K562 (cell line): Measurements from ENCODE around the gene NHS. TPM values are rescaled to one million over a fixed set of nuclear protein-coding genes. Genes with fewer than 3 reads are reported as not detected.

Experiments used
- ATAC-seq: fragments of 200-7000 bp; cut with Tn5 transposase; 3 replicates; pipeline ENCODE4 v1.9.1; 2020; ENCODE audit warnings: moderate library complexity
- BruUV-seq: library from RNA; stranded (reverse); fragments of 400-500 nt; replicated peaks from 2 replicates; lab custom pipeline; 2021; lab: Mats Ljungman, UMichigan
- CTCF ChIA-PET: fragments of 300-600 bp; formaldehyde crosslinking; extraction: SDS; loops from one replicate; lab custom pipeline; 2021; ENCODE audit warnings: low intra/inter-chr PET ratio; lab: Yijun Ruan, JAX
- POLR2A ChIA-PET: fragments of 300-600, 350-650 bp; sonication (Branson Sonifier 250); formaldehyde crosslinking; extraction: SDS; loops from one replicate; lab custom pipeline; 2021; ENCODE audit warnings: antibody characterized with exemption, inconsistent platforms; lab: Yijun Ruan, JAX
- DNase-seq, 4 experiments: peaks; one replicate each; pipeline versions ENCODE4 v3.0.0 to v3.0.0-alpha.2; 2011 to 2018; ENCODE audit warnings: low spot score in 3 of 4, mixed read lengths in 3 of 4; ENCODE audit errors: extremely low read depth in 1 of 4
- FAIRE-seq: peaks from 2 replicates; lab custom pipeline; 2011; peaks lifted over from hg19 to GRCh38; lab: Jason Lieb, UNC
- H2AFZ ChIP-seq: 2 replicates; pipeline ENCODE4 v1.6.0; 2011; ENCODE audit warnings: low read depth, low read length, control low read depth, inconsistent platforms
- H3K27ac ChIP-seq: fragments of 200-600 bp; 3 replicates; pipeline ENCODE4 v1.8.0; 2011; ENCODE audit warnings: low read depth, mild to moderate bottlenecking, control low read depth, inconsistent platforms, low read length, moderate library complexity, mixed read lengths; ENCODE audit errors: extremely low read depth
- H3K27me3 ChIP-seq, 2 experiments: fragments of 300-600 bp in 1 of 2; 2 replicates in 1 of 2; 3 replicates in 1 of 2; pipeline versions ENCODE4 v1.6.0 to v1.8.0; 2011; ENCODE audit warnings: inconsistent platforms in 2 of 2, low read length in 2 of 2, mild to moderate bottlenecking in 1 of 2, mixed read lengths in 1 of 2, moderate library complexity in 1 of 2; ENCODE audit not compliant: control insufficient read depth in 2 of 2, insufficient read depth in 2 of 2
- H3K36me3 ChIP-seq: fragments of 300-600 bp; 3 replicates; pipeline ENCODE4 v1.8.0; 2011; ENCODE audit warnings: mild to moderate bottlenecking, low read length, inconsistent platforms; ENCODE audit not compliant: control insufficient read depth, insufficient read depth
- H3K4me1 ChIP-seq, 2 experiments: fragments of 200-600 bp in 1 of 2; replicated peaks in 1 of 2; 2 replicates in 1 of 2; 3 replicates in 1 of 2; pipeline versions ENCODE4 v1.5.1 to v1.8.0; 2011; ENCODE audit warnings: inconsistent platforms in 2 of 2, low read length in 2 of 2, mild to moderate bottlenecking in 1 of 2, mixed read lengths in 1 of 2, moderate library complexity in 1 of 2; ENCODE audit not compliant: control insufficient read depth in 2 of 2, insufficient read depth in 2 of 2
- H3K4me2 ChIP-seq: 2 replicates; pipeline ENCODE4 v1.6.1; 2011; ENCODE audit warnings: low read length, control low read depth, inconsistent platforms, mixed read lengths; ENCODE audit not compliant: insufficient read depth
- H3K4me3 ChIP-seq: fragments of 200-600 bp; sonication (generic), shearing (Covaris generic); 2 replicates; pipeline ENCODE4 v1.5.1; 2016; ENCODE audit warnings: control low read depth, inconsistent platforms
- H3K79me2 ChIP-seq: fragments of 200-600 bp; 3 replicates; pipeline ENCODE4 v1.8.0; 2011; ENCODE audit warnings: low read length, inconsistent platforms; ENCODE audit not compliant: control insufficient read depth, insufficient read depth
- H3K9ac ChIP-seq, 2 experiments: 2 replicates each; pipeline versions ENCODE4 v1.6.0 to v1.6.1; 2011; ENCODE audit warnings: low read depth in 2 of 2, low read length in 2 of 2, control low read depth in 1 of 2, inconsistent platforms in 1 of 2, mild to moderate bottlenecking in 1 of 2, mixed read lengths in 1 of 2; ENCODE audit not compliant: insufficient read depth in 1 of 2
- H3K9me1 ChIP-seq: one replicate; pipeline ENCODE4 v1.6.0; 2011; ENCODE audit warnings: inconsistent platforms, mild to moderate bottlenecking, low read length, moderate library complexity; ENCODE audit not compliant: control insufficient read depth, insufficient read depth
- H3K9me3 ChIP-seq: replicated peaks from 2 replicates; pipeline ENCODE4 v1.5.1; 2011; ENCODE audit warnings: low read depth, low read length, inconsistent platforms; ENCODE audit not compliant: control insufficient read depth, insufficient read depth
- H4K20me1 ChIP-seq: replicated peaks from 2 replicates; pipeline ENCODE4 v1.6.1; 2011; ENCODE audit warnings: low read length, inconsistent platforms, mixed read lengths; ENCODE audit not compliant: control insufficient read depth, insufficient read depth
- C11orf30 ChIP-seq: fragments of 450-650 bp; IDR thresholded peaks from 2 replicates; pipeline ENCODE4 v1.6.1; 2016; ENCODE audit warnings: low read depth, mild to moderate bottlenecking
- CTBP1 ChIP-seq: fragments of 450-650 bp; IDR thresholded peaks from 2 replicates; pipeline ENCODE4 v1.6.1; 2016; ENCODE audit warnings: borderline replicate concordance
- ELF2 ChIP-seq: fragments of 250-450 bp; sonication (Bioruptor Pico); IDR thresholded peaks from 2 replicates; pipeline ENCODE4 v1.5.0; 2021; ENCODE audit warnings: mild to moderate bottlenecking
- SMAD3 ChIP-seq: fragments of 450-650 bp; formaldehyde crosslinking; conservative IDR thresholded peaks from 2 replicates; pipeline ENCODE4 v1.4.0; 2020; ENCODE audit warnings: mild to moderate bottlenecking
- SMC3 ChIP-seq: conservative IDR thresholded peaks from 2 replicates; pipeline ENCODE4 v1.6.1; 2011; ENCODE audit warnings: low read depth, low read length, improper control_type of control experiment; ENCODE audit not compliant: insufficient read depth
- ZNF696 ChIP-seq: fragments of 250-450 bp; sonication (Bioruptor Pico); conservative IDR thresholded peaks from 2 replicates; pipeline ENCODE4 v1.4.0; 2020; ENCODE audit warnings: mild to moderate bottlenecking, moderate library complexity
- ZNF764 ChIP-seq: fragments of 250-450 bp; sonication (Bioruptor Pico); IDR thresholded peaks from 2 replicates; pipeline ENCODE4 v1.4.0; 2020; ENCODE audit warnings: low read depth, mild to moderate bottlenecking, moderate library complexity
- whole genome bisulfite sequencing: fragments of 100-300 bp; shearing (Covaris generic); methylation state at CpG from one replicate; pipeline ENCODE4 v1.1.6; 2016; ENCODE audit warnings: low coverage, mixed read lengths; ENCODE audit not compliant: insufficient coverage; ENCODE audit errors: missing lambda C conversion rate; 5-methylcytosine and 5-hydroxymethylcytosine counted together
- in situ Hi-C: fragments of 300-500 bp; cut with MboI; formaldehyde crosslinking; loops from 4 replicates; pipeline ENCODE4 v1.15.0; 2018; ENCODE audit warnings: inconsistent platforms, mixed read lengths
- intact Hi-C: fragments of 100-400 bp; cut with micrococcal nuclease; formaldehyde crosslinking; loops from 2 replicates; pipeline ENCODE4 v1.14.2; 2022
- polyA plus RNA-seq, 8 experiments: library from polyadenylated mRNA; depleted of rRNA in 4 of 8; stranded (reverse) in 5 of 8; unstranded in 3 of 8; fragments of >200 nt; fragmentation: Nextera tagmentation in 2 of 8; fragmentation: Illumina TruSeq in 1 of 8; extraction: Ambion mirVana in 2 of 8; extraction: Trizol in 1 of 8; gene quantifications; 2 replicates each; pipeline versions ENCODE4 v1.2.1 to v1.2.3, GENCODE V29; 2011 to 2014; ENCODE audit warnings: inconsistent platforms in 1 of 8, missing spikeins in 1 of 8
- total RNA-seq, 7 experiments: library from RNA; depleted of rRNA in 6 of 7; stranded (reverse); fragments of >200 nt in 6 of 7; fragmentation: Illumina TruSeq in 2 of 7; extraction: Trizol in 2 of 7; gene quantifications; 2 replicates each; pipeline versions ENCODE4 v1.2.1 to v1.2.3, GENCODE V29; 2011 to 2021; ENCODE audit warnings: low replicate concordance in 1 of 7
- TF ChIP-seq, protein P1 (sequence below): fragments of 450-650 bp; formaldehyde crosslinking; IDR thresholded peaks from 2 replicates; pipeline ENCODE4 v1.4.0; 2020; ENCODE audit warnings: mild to moderate bottlenecking, moderate library complexity
- TF ChIP-seq, protein P2 (sequence below): IDR thresholded peaks from 3 replicates; pipeline ENCODE4 v1.6.1; 2011; ENCODE audit warnings: borderline replicate concordance, mild to moderate bottlenecking; ENCODE audit not compliant: insufficient read length, insufficient read depth
- TF ChIP-seq, protein P3 (sequence below): fragments of 450-650 bp; formaldehyde crosslinking; IDR thresholded peaks from 2 replicates; pipeline ENCODE4 v1.4.0; 2022; ENCODE audit warnings: mild to moderate bottlenecking, moderate library complexity
- TF ChIP-seq, protein P4 (sequence below): sonication (generic); formaldehyde crosslinking; IDR thresholded peaks from 2 replicates; pipeline ENCODE4 v1.8.1; 2023; ENCODE audit warnings: mild to moderate bottlenecking, missing genetic modification reagents

NHS gene
- total and polyA plus RNA-seq, 9 of the 15 experiments (the other 6 are each of a cell fraction or from before 2014, with no cell fraction given) = 0.02 TPM; not detected in 8

DNA sequence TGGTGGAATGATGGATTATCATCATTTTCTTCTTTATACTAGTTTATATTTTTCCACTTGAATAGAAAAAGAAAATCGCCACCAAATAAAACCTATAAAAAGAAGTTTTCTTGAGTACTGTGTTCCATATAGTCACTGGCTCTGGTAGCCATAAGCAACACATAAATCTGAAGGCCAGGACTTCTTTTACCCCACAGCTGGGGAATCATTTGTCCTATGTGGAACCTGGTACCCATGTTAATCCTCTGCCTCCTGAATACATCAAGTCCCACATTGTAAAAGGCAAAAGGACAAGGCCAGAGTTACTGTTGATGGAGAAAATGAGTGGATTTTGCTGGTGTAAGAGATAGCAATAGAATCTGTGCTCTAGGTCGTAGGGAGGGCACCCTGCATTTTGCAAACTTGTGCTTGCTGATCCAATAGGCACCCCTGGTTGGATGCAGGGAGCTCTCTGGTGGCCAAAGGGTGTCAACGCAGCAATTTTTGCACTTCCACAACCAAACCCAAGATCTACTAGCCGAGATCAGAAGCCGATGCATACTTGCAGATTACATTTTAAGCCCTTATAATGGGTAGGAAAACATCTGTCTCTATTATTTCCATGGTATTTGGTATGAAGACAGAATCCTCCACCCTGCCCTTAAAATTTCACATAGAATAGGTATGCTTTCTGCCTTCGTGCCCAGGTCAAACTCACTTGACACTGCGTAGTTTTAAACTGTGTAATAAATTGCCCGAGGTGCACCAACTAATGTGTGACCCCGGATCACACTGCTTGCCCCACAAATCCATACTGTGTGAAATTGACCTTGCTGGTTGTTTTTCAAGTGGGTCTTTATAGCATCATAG is 216.1 kb downstream of the NHS start (continued):
- TF ChIP-seq, protein P1, sequence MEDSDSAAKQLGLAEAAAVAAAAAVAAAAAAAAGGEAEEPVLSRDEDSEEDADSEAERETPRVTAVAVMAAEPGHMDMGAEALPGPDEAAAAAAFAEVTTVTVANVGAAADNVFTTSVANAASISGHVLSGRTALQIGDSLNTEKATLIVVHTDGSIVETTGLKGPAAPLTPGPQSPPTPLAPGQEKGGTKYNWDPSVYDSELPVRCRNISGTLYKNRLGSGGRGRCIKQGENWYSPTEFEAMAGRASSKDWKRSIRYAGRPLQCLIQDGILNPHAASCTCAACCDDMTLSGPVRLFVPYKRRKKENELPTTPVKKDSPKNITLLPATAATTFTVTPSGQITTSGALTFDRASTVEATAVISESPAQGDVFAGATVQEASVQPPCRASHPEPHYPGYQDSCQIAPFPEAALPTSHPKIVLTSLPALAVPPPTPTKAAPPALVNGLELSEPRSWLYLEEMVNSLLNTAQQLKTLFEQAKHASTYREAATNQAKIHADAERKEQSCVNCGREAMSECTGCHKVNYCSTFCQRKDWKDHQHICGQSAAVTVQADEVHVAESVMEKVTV (CRISPR knock-in tag) = peak; percentile 25; the same call in 1 of the 2 replicates
- TF ChIP-seq SMC3 = peak; percentile 64
- TF ChIP-seq, protein P2, sequence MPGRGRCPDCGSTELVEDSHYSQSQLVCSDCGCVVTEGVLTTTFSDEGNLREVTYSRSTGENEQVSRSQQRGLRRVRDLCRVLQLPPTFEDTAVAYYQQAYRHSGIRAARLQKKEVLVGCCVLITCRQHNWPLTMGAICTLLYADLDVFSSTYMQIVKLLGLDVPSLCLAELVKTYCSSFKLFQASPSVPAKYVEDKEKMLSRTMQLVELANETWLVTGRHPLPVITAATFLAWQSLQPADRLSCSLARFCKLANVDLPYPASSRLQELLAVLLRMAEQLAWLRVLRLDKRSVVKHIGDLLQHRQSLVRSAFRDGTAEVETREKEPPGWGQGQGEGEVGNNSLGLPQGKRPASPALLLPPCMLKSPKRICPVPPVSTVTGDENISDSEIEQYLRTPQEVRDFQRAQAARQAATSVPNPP = no peak

DNA sequence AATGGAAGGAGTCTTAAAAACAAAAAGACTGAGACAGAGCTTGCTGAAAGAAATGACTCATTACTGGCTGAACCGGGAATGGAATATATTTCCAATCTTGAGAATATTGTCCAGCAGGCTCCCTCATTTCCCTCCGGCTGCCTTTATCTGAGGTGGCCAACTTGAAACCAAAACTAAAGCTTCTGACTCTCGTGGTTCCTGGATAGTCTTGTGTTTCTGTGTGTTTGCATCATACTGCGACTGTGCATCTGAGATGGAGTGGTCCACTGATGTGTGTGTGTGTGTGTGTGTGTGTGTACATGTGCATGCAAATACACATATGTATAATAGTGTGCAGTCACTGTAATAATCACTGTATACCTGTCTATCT is 216.7 kb downstream of the NHS start:
- TF ChIP-seq ZNF696 (CRISPR knock-in tag) (no peak), SMAD3 (CRISPR knock-in tag) (no peak), CTBP1 (no peak), ELF2 (CRISPR knock-in tag) (no peak), C11orf30 (no peak), ZNF764 (CRISPR knock-in tag) (no peak)
- TF ChIP-seq, protein P3, sequence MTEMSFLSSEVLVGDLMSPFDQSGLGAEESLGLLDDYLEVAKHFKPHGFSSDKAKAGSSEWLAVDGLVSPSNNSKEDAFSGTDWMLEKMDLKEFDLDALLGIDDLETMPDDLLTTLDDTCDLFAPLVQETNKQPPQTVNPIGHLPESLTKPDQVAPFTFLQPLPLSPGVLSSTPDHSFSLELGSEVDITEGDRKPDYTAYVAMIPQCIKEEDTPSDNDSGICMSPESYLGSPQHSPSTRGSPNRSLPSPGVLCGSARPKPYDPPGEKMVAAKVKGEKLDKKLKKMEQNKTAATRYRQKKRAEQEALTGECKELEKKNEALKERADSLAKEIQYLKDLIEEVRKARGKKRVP (CRISPR knock-in tag) = peak; percentile 42; the same call in 1 of the 2 replicates
- TF ChIP-seq, protein P4, sequence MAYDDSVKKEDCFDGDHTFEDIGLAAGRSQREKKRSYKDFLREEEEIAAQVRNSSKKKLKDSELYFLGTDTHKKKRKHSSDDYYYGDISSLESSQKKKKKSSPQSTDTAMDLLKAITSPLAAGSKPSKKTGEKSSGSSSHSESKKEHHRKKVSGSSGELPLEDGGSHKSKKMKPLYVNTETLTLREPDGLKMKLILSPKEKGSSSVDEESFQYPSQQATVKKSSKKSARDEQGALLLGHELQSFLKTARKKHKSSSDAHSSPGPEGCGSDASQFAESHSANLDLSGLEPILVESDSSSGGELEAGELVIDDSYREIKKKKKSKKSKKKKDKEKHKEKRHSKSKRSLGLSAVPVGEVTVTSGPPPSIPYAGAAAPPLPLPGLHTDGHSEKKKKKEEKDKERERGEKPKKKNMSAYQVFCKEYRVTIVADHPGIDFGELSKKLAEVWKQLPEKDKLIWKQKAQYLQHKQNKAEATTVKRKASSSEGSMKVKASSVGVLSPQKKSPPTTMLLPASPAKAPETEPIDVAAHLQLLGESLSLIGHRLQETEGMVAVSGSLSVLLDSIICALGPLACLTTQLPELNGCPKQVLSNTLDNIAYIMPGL (CRISPR knock-in tag) = no peak
- TF ChIP-seq, all 486 proteins: peak for 1
- Histone ChIP-seq H3K4me1 (no peaks in the 10 kb centered on the region), H3K9me1 (no peaks in the 10 kb centered on the region), H3K27me3 (no peaks in the 10 kb centered on the region), H4K20me1 (no peaks in the 10 kb centered on the region), H3K4me3 (no peak overlapping the region), H3K27ac (no peak overlapping the region), H3K9ac (no peak overlapping the region), H2AFZ (no peak overlapping the region), H3K4me2 (no peak overlapping the region), H3K9me3 (no peaks in the 10 kb centered on the region), H3K36me3 (no peaks in the 10 kb centered on the region), H3K79me2 (no peaks in the 10 kb centered on the region)
- in situ Hi-C loops = no loop called here
- POLR2A ChIA-PET = no interaction called here
- intact Hi-C loops = loop anchor here (1.0 to 5.0 kb wide), 3 partner anchors 56 to 469 kb away; no protein-coding TSS in a partner anchor
- DNase-seq (no peak), FAIRE-seq (no peak), ATAC-seq (no peak; the same call in 2 of the 3 replicates)
- 3% methylated on average over 4 of the region's 4 CpGs for WGBS
- BruUV-seq = no TSS peak
- CTCF ChIA-PET = interaction anchor here (1.5 kb wide), 2 partner anchors 55 to 56 kb away, joined by 3 to 5 read pairs; no protein-coding TSS in a partner anchor
